MCF 10A (cell line): Measurements from ENCODE around the gene RNF213. TPM values are rescaled to one million over a fixed set of nuclear protein-coding genes. Genes with fewer than 3 reads are reported as not detected.

Experiments used
- BruUV-seq: library from RNA; stranded (reverse); fragments of 400-500 nt; replicated peaks from 2 replicates; lab custom pipeline; 2021; lab: Mats Ljungman, UMichigan
- CTCF ChIA-PET: fragments of 300-600 bp; sonication (Branson Sonifier 250); formaldehyde crosslinking; extraction: SDS; loops from one replicate; lab custom pipeline; 2021; ENCODE audit warnings: antibody characterized with exemption, inconsistent platforms; lab: Yijun Ruan, JAX
- POLR2A ChIA-PET: fragments of 300-600, 350-650 bp; sonication (Branson Sonifier 250); formaldehyde crosslinking; extraction: SDS; loops from one replicate; lab custom pipeline; 2020; ENCODE audit warnings: antibody characterized with exemption, inconsistent platforms; lab: Yijun Ruan, JAX
- DNase-seq: peaks from one replicate; pipeline ENCODE4 v3.0.0-alpha.2; 2018; ENCODE audit not compliant: unreplicated experiment
- H3K27ac Mint-ChIP-seq: one replicate; pipeline ENCODE4 v1.8.0; 2022; ENCODE audit warnings: mild to moderate bottlenecking, low read depth, mixed read lengths; ENCODE audit not compliant: unreplicated experiment
- H3K27me3 Mint-ChIP-seq: one replicate; pipeline ENCODE4 v1.8.0; 2022; ENCODE audit warnings: mixed read lengths; ENCODE audit not compliant: insufficient read depth, unreplicated experiment
- H3K36me3 Mint-ChIP-seq: one replicate; pipeline ENCODE4 v1.8.0; 2022; ENCODE audit warnings: mild to moderate bottlenecking, moderate library complexity, mixed read lengths; ENCODE audit not compliant: insufficient read depth, unreplicated experiment
- H3K4me1 Mint-ChIP-seq: one replicate; pipeline ENCODE4 v1.8.0; 2022; ENCODE audit warnings: mixed read lengths; ENCODE audit not compliant: insufficient read depth, unreplicated experiment
- H3K4me3 Mint-ChIP-seq: one replicate; pipeline ENCODE4 v1.8.0; 2022; ENCODE audit warnings: mild to moderate bottlenecking, moderate library complexity, mixed read lengths; ENCODE audit not compliant: unreplicated experiment
- H3K9me3 Mint-ChIP-seq: one replicate; pipeline ENCODE4 v1.8.0; 2022; ENCODE audit warnings: mixed read lengths; ENCODE audit not compliant: unreplicated experiment
- intact Hi-C: fragments of 100-400 bp; cut with micrococcal nuclease; formaldehyde crosslinking; loops from 2 replicates; pipeline ENCODE4 v1.14.1; 2022
- total RNA-seq: library from RNA; stranded (reverse); gene quantifications from 2 replicates; pipeline ENCODE4 v1.2.3, GENCODE V29; 2022
- TF ChIP-seq, protein P1 (sequence below): fragments of 200-600 bp; IDR thresholded peaks from one replicate; pipeline ENCODE4 v1.8.0; 2022; ENCODE audit warnings: antibody characterized with exemption, mild to moderate bottlenecking; ENCODE audit not compliant: unreplicated experiment

Gene RNF213
- total RNA-seq, 1 experiment from 2014 or later = 50.5 TPM

DNA sequence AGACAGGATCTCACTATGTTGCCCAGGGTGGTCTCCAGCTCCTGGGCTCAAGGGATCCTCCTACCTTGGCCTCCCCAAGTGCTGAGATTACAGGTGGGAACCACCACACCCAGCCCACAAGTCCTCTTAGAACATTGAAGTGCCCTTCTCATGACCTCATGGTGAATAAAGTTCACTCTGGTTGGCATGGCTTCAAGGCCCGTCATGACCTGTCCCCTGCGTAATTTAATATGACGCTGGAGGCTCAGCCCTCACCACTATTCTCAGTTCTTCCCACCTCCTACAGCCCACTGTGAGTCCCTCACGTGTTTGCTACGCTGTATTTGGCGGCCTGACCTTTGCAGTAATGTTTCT is 156.3 kb downstream of the RNF213 start:
- Mint-ChIP-seq H3K27ac (peak overlapping the region; percentile 78), H3K4me1 (peaks cover 30% of the 10 kb centered on the region), H3K4me3 (peak overlapping the region; percentile 72), H3K27me3 (no peaks in the 10 kb centered on the region), H3K9me3 (no peaks in the 10 kb centered on the region), H3K36me3 (peaks cover 14% of the 10 kb centered on the region)
- CTCF ChIA-PET = interaction anchor here (0.6 kb wide), 1 partner anchor 18 kb away, joined by 3 read pairs; no protein-coding TSS in a partner anchor
- intact Hi-C loops = loop anchor here (10.0 kb wide), 1 partner anchor 312 kb away; the partner anchor contains the start of gene GAA
- POLR2A ChIA-PET = interaction anchor here (1.6 kb wide), 1 partner anchor 475 kb away, joined by 4 read pairs; no protein-coding TSS in a partner anchor
- no TSS peak for BruUV-seq
- TF ChIP-seq, protein P1, sequence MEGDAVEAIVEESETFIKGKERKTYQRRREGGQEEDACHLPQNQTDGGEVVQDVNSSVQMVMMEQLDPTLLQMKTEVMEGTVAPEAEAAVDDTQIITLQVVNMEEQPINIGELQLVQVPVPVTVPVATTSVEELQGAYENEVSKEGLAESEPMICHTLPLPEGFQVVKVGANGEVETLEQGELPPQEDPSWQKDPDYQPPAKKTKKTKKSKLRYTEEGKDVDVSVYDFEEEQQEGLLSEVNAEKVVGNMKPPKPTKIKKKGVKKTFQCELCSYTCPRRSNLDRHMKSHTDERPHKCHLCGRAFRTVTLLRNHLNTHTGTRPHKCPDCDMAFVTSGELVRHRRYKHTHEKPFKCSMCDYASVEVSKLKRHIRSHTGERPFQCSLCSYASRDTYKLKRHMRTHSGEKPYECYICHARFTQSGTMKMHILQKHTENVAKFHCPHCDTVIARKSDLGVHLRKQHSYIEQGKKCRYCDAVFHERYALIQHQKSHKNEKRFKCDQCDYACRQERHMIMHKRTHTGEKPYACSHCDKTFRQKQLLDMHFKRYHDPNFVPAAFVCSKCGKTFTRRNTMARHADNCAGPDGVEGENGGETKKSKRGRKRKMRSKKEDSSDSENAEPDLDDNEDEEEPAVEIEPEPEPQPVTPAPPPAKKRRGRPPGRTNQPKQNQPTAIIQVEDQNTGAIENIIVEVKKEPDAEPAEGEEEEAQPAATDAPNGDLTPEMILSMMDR = no peak
- DNase-seq = no peak

DNA sequence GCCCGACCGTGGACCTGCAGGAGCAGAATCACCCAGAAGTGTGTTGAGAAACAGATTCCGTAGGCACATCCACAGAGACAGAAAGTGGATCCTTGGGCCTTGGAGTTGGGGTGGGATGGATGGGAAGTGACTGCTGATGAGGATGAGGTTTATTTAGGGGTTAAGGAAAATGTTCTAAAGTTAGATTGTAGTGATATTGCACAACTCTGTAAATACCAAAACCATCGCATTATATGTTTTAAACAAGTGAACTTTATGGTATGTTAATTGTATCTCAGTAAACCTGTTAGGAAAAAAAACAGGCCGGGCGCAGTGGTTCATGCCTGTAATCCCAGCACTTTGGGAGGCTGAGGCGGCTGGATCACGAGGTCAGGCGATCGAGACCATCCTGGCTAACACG is 157.9 kb downstream of the RNF213 start:
- H3K4me1 Mint-ChIP-seq = peaks cover 25% of the 10 kb centered on the region
- H3K4me3 Mint-ChIP-seq = no peak overlapping the region
- TF ChIP-seq, protein P1 = no peak
- no peaks in the 10 kb centered on the region for H3K27me3 Mint-ChIP-seq
- H3K27ac Mint-ChIP-seq = no peak overlapping the region
- intact Hi-C loops = loop anchor here (10.0 kb wide), 1 partner anchor 314 kb away; the partner anchor contains the start of gene GAA
- H3K36me3 Mint-ChIP-seq = peaks cover 14% of the 10 kb centered on the region
- ChIA-PET POLR2A (no interaction called here), CTCF (interaction anchor here (0.6 to 0.7 kb wide), 2 partner anchors 9 to 239 kb away, joined by 3 to 4 read pairs; no protein-coding TSS in a partner anchor)
- no TSS peak for BruUV-seq
- H3K9me3 Mint-ChIP-seq = no peaks in the 10 kb centered on the region
- DNase-seq = no peak

DNA sequence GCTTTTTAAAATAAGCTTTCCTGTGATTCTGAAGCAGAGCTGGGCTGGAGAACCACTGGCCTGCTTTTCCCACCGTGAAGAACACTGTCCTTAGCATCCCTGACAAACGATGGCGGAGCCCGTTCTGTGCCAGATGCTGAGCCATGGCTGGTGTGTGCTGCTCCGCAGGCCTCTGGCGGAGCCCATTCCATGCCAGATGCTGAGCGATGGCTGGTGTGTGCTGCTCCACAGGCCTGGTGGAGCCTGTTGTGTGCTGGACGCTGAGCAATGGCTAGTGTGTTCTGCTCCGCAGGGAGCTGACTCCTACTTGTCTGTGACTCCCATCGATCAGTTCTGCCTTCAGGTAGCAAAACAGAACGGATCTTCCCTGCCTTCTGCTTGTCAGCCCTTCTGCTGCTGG is 158.6 kb downstream of the RNF213 start:
- CTCF ChIA-PET = interaction anchor here (0.5 to 0.7 kb wide), 3 partner anchors 8 to 525 kb away, joined by 3 to 4 read pairs (median 4); no protein-coding TSS in a partner anchor
- POLR2A ChIA-PET = interaction anchor here (0.6 kb wide), 1 partner anchor 517 kb away, joined by 3 read pairs; no protein-coding TSS in a partner anchor
- Mint-ChIP-seq H3K27me3 (no peaks in the 10 kb centered on the region), H3K4me1 (peaks cover 19% of the 10 kb centered on the region), H3K27ac (no peak overlapping the region), H3K9me3 (no peaks in the 10 kb centered on the region), H3K4me3 (no peak overlapping the region), H3K36me3 (peaks cover 14% of the 10 kb centered on the region)
- TF ChIP-seq, protein P1 = no peak
- intact Hi-C loops = loop anchor here (10.0 kb wide), 1 partner anchor 314 kb away; the partner anchor contains the start of gene GAA
- no peak for DNase-seq
- no TSS peak for BruUV-seq

DNA sequence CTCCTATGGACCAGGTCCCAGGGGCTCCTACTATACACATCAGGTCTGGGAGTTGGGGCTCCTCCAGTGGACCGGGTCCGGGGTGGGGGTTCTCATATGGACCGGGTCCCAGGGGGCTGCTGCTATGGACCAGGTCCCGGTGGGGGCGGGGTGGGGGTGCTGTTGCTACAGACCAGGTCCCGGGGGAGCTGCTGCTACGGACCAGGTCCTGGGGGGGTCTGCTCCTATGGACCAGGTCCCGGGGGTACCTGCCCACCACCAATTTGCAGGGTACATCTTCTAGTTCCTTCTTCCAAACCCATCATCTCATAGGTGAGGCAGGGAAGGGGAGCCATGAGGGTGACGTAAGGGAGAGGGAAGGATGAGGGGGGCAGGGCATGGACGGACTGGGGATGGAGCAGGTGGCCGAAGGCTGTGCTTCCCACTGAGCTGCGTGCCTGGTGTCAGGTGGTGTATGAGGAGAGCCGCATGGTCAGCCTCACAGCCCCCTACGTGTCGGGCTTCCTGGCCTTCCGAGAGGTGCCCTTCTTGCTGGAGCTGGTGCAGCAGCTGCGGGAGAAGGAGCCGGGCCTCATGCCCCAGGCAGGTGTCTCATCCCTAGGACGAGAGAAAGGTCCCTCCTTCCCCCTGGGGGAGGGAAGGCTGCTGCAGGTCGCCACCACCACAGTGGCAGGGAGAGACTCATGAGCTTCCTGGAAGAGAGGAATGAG is 160.9 kb downstream of the RNF213 start:
- TF ChIP-seq, protein P1 = no peak
- H3K36me3 Mint-ChIP-seq = no peaks in the 10 kb centered on the region
- ChIA-PET CTCF (no interaction called here), POLR2A (no interaction called here)
- H3K27me3 Mint-ChIP-seq = no peaks in the 10 kb centered on the region
- H3K4me1 Mint-ChIP-seq = peaks cover 13% of the 10 kb centered on the region
- H3K27ac Mint-ChIP-seq = no peak overlapping the region
- DNase-seq = no peak
- BruUV-seq = no TSS peak
- H3K9me3 Mint-ChIP-seq = no peaks in the 10 kb centered on the region
- no peak overlapping the region for H3K4me3 Mint-ChIP-seq
- intact Hi-C loops = loop anchor here (10.0 kb wide), 1 partner anchor 473 kb away; no protein-coding TSS in a partner anchor
